Transverse colon (tissue), 4 donors: ENCODE measurements around the gene ORMDL2.

Source experiments
- EP300 ChIP-seq: sonication (generic); formaldehyde crosslinking; IDR thresholded peaks from one replicate; pipeline ENCODE4 v1.6.1; 2017; ENCODE audit warnings: antibody characterized with exemption, low read depth
- POLR2A ChIP-seq: fragments of 450-650 bp; IDR thresholded peaks from one replicate; pipeline ENCODE4 v1.6.1; 2016; ENCODE audit warnings: antibody characterized with exemption, mild to moderate bottlenecking, moderate library complexity
- POLR2AphosphoS5 ChIP-seq, 3 donors: sonication (generic); formaldehyde crosslinking; IDR thresholded peaks; one replicate each; pipeline ENCODE4 v1.6.1; 2016; ENCODE audit warnings: antibody characterized with exemption in 3 of 3
- TF ChIP-seq, protein P1 (sequence below), 5 experiments: fragments of 200-600 bp in 3 of 5; fragments of 450-650 bp in 2 of 5; sonication (generic) in 3 of 5; IDR thresholded peaks; 1 replicate in 2 of 5; 2 replicates in 3 of 5; pipeline ENCODE4 v1.5.1; 2016 to 2017; ENCODE audit warnings: antibody characterized with exemption in 5 of 5, inconsistent platforms in 3 of 5, mild to moderate bottlenecking in 2 of 5, moderate library complexity in 1 of 5

DNA sequence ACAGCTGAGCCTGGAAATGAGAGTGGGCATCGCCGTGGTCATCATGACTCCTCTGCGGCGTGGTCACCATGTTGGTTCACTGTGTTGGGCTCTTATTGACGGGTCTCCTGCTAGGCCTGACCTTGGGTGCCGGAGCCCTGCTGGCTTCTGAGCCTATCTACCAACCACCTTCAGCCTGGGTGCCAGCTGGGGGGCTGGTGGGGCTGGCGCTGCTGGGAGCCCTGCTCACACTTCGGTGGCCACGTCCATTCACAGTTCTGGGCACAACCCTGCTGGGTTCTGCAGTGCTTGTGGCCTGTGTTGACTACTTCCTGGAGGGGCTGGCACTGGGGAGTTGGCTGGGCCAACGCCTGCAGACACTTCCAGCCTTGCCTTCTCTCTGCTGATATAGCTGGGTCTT is 15.2 kb downstream of the ORMDL2 start:
- TF ChIP-seq, protein P1, sequence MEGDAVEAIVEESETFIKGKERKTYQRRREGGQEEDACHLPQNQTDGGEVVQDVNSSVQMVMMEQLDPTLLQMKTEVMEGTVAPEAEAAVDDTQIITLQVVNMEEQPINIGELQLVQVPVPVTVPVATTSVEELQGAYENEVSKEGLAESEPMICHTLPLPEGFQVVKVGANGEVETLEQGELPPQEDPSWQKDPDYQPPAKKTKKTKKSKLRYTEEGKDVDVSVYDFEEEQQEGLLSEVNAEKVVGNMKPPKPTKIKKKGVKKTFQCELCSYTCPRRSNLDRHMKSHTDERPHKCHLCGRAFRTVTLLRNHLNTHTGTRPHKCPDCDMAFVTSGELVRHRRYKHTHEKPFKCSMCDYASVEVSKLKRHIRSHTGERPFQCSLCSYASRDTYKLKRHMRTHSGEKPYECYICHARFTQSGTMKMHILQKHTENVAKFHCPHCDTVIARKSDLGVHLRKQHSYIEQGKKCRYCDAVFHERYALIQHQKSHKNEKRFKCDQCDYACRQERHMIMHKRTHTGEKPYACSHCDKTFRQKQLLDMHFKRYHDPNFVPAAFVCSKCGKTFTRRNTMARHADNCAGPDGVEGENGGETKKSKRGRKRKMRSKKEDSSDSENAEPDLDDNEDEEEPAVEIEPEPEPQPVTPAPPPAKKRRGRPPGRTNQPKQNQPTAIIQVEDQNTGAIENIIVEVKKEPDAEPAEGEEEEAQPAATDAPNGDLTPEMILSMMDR (IDR thresholded peaks at IDR 0.05): no peak
- TF ChIP-seq EP300 (no peak), POLR2A (no peak), POLR2AphosphoS5 (IDR thresholded peaks at IDR 0.05) (no peak)
